OCI-LY1 (cell line): ENCODE results near the gene PDZD7.

Experiments used
- H2AFZ ChIP-seq: fragments of 200-600 bp; sonication (generic), shearing (Covaris generic); 2 replicates; pipeline ENCODE4 v1.6.0; 2014; ENCODE audit warnings: antibody characterized with exemption, mild to moderate bottlenecking, low read length
- H3F3A ChIP-seq: fragments of 200-600 bp; sonication (generic), shearing (Covaris generic); 2 replicates; pipeline ENCODE4 v1.6.0; 2014; ENCODE audit warnings: mild to moderate bottlenecking, antibody characterized with exemption, low read length, moderate library complexity; ENCODE audit not compliant: insufficient read depth
- H3K27ac ChIP-seq: fragments of 200-600 bp; sonication (generic); 2 replicates; pipeline ENCODE4 v1.5.1; 2014; ENCODE audit warnings: low read length, mixed run types, mild to moderate bottlenecking, low read depth; ENCODE audit not compliant: poor library complexity, severe bottlenecking
- H3K27me3 ChIP-seq: fragments of 200-600 bp; sonication (generic); 2 replicates; pipeline ENCODE4 v1.6.0; 2014; ENCODE audit warnings: antibody characterized with exemption, mild to moderate bottlenecking, low read length, moderate library complexity; ENCODE audit not compliant: insufficient read depth
- H3K36me3 ChIP-seq: fragments of 200-600 bp; sonication (generic); 2 replicates; pipeline ENCODE4 v1.6.1; 2014; ENCODE audit warnings: mild to moderate bottlenecking, antibody characterized with exemption, low read length, moderate library complexity, mixed read lengths; ENCODE audit not compliant: insufficient read depth
- H3K4me1 ChIP-seq: fragments of 200-600 bp; sonication (generic); 2 replicates; pipeline ENCODE4 v1.5.1; 2014; ENCODE audit warnings: mild to moderate bottlenecking, low read length, moderate library complexity; ENCODE audit not compliant: insufficient read depth, severe bottlenecking
- H3K4me2 ChIP-seq: fragments of 200-600 bp; sonication (generic), shearing (Covaris generic); 2 replicates; pipeline ENCODE4 v1.6.1; 2014; ENCODE audit warnings: low read length
- H3K4me3 ChIP-seq: fragments of 200-600 bp; sonication (generic); 2 replicates; pipeline ENCODE4 v1.5.1; 2014; ENCODE audit warnings: low read length, low read depth, mild to moderate bottlenecking, mixed read lengths; ENCODE audit not compliant: poor library complexity, severe bottlenecking
- H3K79me2 ChIP-seq: fragments of 200-600 bp; shearing (Covaris generic); 2 replicates; pipeline ENCODE4 v1.6.1; 2016; ENCODE audit warnings: mixed run types, low read length, mixed read lengths; ENCODE audit not compliant: insufficient read depth
- H3K9ac ChIP-seq: fragments of 200-600 bp; sonication (generic), shearing (Covaris generic); 2 replicates; pipeline ENCODE4 v1.6.1; 2014; ENCODE audit warnings: mild to moderate bottlenecking, low read length, mixed read lengths
- H3K9me2 ChIP-seq: fragments of 200-600 bp; sonication (generic), shearing (Covaris generic); 2 replicates; pipeline ENCODE4 v1.6.1; 2014; ENCODE audit warnings: low read depth, mild to moderate bottlenecking, low read length, mixed read lengths
- H3K9me3 ChIP-seq: fragments of 200-600 bp; shearing (Covaris generic); 2 replicates; pipeline ENCODE4 v1.6.1; 2014; ENCODE audit warnings: low read length, mixed read lengths
- H4K20me1 ChIP-seq: fragments of 200-600 bp; sonication (generic), shearing (Covaris generic); 2 replicates; pipeline ENCODE4 v1.6.0; 2016; ENCODE audit warnings: mild to moderate bottlenecking, low read length; ENCODE audit not compliant: insufficient read depth
- CTCF ChIP-seq: fragments of 200-600 bp; sonication (generic), shearing (Covaris generic); IDR thresholded peaks from 2 replicates; pipeline ENCODE4 v1.5.1; 2017; ENCODE audit warnings: mild to moderate bottlenecking, antibody characterized with exemption, low read length, moderate library complexity, mixed read lengths
- EZH2 ChIP-seq: fragments of 200-600 bp; sonication (generic), shearing (Covaris generic); IDR thresholded peaks from 2 replicates; pipeline ENCODE4 v1.8.0; 2017; ENCODE audit warnings: borderline replicate concordance, mixed run types, mild to moderate bottlenecking, antibody characterized with exemption, low read length, moderate library complexity, mixed read lengths

PDZD7 gene

GRCh38 chr10:101066146-101066895 lies 35.4 kb upstream of the PDZD7 start:
- no peaks in the 10 kb centered on the region for H3K79me2 ChIP-seq
- H3K4me3 ChIP-seq = peak overlapping the region; percentile 22
- no peaks in the 10 kb centered on the region for H3K27me3 ChIP-seq
- H3K27ac ChIP-seq = no peak overlapping the region
- no peak overlapping the region for H3K9ac ChIP-seq
- peaks cover 34% of the 10 kb centered on the region for H3K4me1 ChIP-seq
- no peaks in the 10 kb centered on the region for H3F3A ChIP-seq
- H3K9me2 ChIP-seq = no peaks in the 10 kb centered on the region
- no peaks in the 10 kb centered on the region for H4K20me1 ChIP-seq
- H2AFZ ChIP-seq = no peak overlapping the region
- no peaks in the 10 kb centered on the region for H3K9me3 ChIP-seq
- no peaks in the 10 kb centered on the region for H3K36me3 ChIP-seq
- TF ChIP-seq CTCF = peak; percentile 31; the same call in 1 of the 2 replicates
- TF ChIP-seq EZH2 = no peak
- peak overlapping the region; percentile 54 for H3K4me2 ChIP-seq

- Histone ChIP-seq H4K20me1 (no peaks in the 10 kb centered on the region), H3K27me3 (no peaks in the 10 kb centered on the region), H3K9me2 (no peaks in the 10 kb centered on the region), H3K4me2 (no peak overlapping the region), H3K27ac (no peak overlapping the region), H3F3A (no peaks in the 10 kb centered on the region), H3K79me2 (no peaks in the 10 kb centered on the region), H3K9me3 (no peaks in the 10 kb centered on the region), H3K4me3 (no peak overlapping the region), H2AFZ (no peak overlapping the region), H3K36me3 (no peaks in the 10 kb centered on the region), H3K4me1 (peaks cover 38% of the 10 kb centered on the region), H3K9ac (no peak overlapping the region)
- TF ChIP-seq CTCF (no peak), EZH2 (no peak)
Observed at GRCh38 chr10:101065481-101066145, 34.7 kb upstream of the PDZD7 start.

GRCh38 chr10:101064415-101065030 lies 33.6 kb upstream of the PDZD7 start:
- Histone ChIP-seq H3K9me3 (no peaks in the 10 kb centered on the region), H3K9ac (no peak overlapping the region), H3K79me2 (no peaks in the 10 kb centered on the region), H3K4me1 (peaks cover 41% of the 10 kb centered on the region), H3K4me2 (no peak overlapping the region), H3K36me3 (no peaks in the 10 kb centered on the region), H4K20me1 (no peaks in the 10 kb centered on the region), H3K9me2 (no peaks in the 10 kb centered on the region), H3K27ac (no peak overlapping the region), H3K4me3 (no peak overlapping the region), H3F3A (no peaks in the 10 kb centered on the region), H2AFZ (no peak overlapping the region), H3K27me3 (no peaks in the 10 kb centered on the region)
- TF ChIP-seq EZH2 (no peak), CTCF (no peak)
